ENCODE data around the gene TAC4.

- TF ChIP-seq POLR2AphosphoS5 (IDR thresholded peaks at IDR 0.05; ENCODE audit: low read depth, low read length) (no peak), ATF1 (CRISPR knock-in tag; IDR thresholded peaks at IDR 0.05) (no peak), POLR2AphosphoS2 (IDR thresholded peaks at IDR 0.05; ENCODE audit: low read depth, low read length) (no peak), HDAC6 (IDR thresholded peaks at IDR 0.05; ENCODE audit: low read depth, low read length) (no peak), ZNF354B (CRISPR knock-in tag; IDR thresholded peaks at IDR 0.05) (no peak)
Measured at GRCh38 chr17:49830605-49831004, 17.3 kb downstream of the TAC4 start.

Measured in HepG2 (cell line).